RWPE2 (cell line): Measurements from ENCODE around the gene PHC3.

ENCODE experiments used
- ATAC-seq: fragments of 200-7000 bp; cut with Tn5 transposase; 3 replicates; pipeline ENCODE4 v1.9.1; 2021; ENCODE audit warnings: low read depth
- DNase-seq: peaks from one replicate; pipeline ENCODE4 v3.0.0-alpha.2; 2020; ENCODE audit warnings: low spot score
- H3K27ac ChIP-seq: fragments of 450-650 bp; 2 replicates; pipeline ENCODE4 v1.5.1; 2017; ENCODE audit warnings: mild to moderate bottlenecking; ENCODE audit not compliant: poor library complexity, severe bottlenecking
- H3K27me3 ChIP-seq: fragments of 250-450 bp; sonication (Bioruptor Pico); 2 replicates; pipeline ENCODE4 v1.5.1; 2021; ENCODE audit warnings: mild to moderate bottlenecking, moderate library complexity; ENCODE audit not compliant: insufficient read depth, poor library complexity, severe bottlenecking
- H3K36me3 ChIP-seq: fragments of 250-450 bp; sonication (Bioruptor Pico); 2 replicates; pipeline ENCODE4 v1.5.1; 2020; ENCODE audit warnings: low read depth, mild to moderate bottlenecking, moderate library complexity
- H3K4me1 ChIP-seq: fragments of 250-450 bp; sonication (Bioruptor Pico); 2 replicates; pipeline ENCODE4 v1.5.1; 2021; ENCODE audit warnings: mild to moderate bottlenecking, moderate library complexity; ENCODE audit not compliant: insufficient read depth, poor library complexity, severe bottlenecking
- H3K4me3 ChIP-seq: fragments of 250-450 bp; sonication (Bioruptor Pico); 2 replicates; pipeline ENCODE4 v1.5.1; 2021; ENCODE audit warnings: mild to moderate bottlenecking, moderate library complexity; ENCODE audit not compliant: severe bottlenecking
- H3K9me3 ChIP-seq: fragments of 250-450 bp; sonication (Bioruptor Pico); 2 replicates; pipeline ENCODE4 v1.5.1; 2021; ENCODE audit warnings: mild to moderate bottlenecking, moderate library complexity; ENCODE audit not compliant: severe bottlenecking
- TF ChIP-seq, protein P1 (sequence below): fragments of 450-650 bp; IDR thresholded peaks from one replicate; pipeline ENCODE4 v1.5.1; 2017; ENCODE audit warnings: mild to moderate bottlenecking, moderate library complexity; ENCODE audit not compliant: poor library complexity, severe bottlenecking

Gene PHC3

DNA sequence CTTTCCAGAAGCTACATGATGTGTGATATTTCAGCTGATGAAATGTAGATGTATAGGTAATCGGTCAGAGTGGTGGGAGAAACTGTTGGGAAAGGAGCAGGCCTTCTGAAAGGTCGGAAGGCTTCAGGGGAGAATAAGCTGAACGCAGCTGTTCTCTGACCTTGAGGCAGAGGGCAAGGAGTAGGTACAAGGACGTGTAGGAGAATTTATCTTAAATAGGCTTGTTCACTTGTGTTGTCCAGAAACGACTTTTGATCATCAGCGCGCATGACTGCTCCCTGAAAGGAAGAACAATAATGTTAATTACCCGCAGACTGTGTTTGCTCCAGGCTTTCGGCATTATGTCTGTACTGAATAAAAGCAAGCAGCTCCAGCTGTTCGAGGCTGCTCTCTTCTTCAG is 104.2 kb downstream of the PHC3 start:
- Histone ChIP-seq H3K27me3 (no peaks in the 10 kb centered on the region), H3K27ac (no peak overlapping the region), H3K36me3 (no peaks in the 10 kb centered on the region; the same call in 1 of the 2 replicates), H3K9me3 (no peaks in the 10 kb centered on the region), H3K4me1 (no peaks in the 10 kb centered on the region), H3K4me3 (no peak overlapping the region)
- TF ChIP-seq, protein P1, sequence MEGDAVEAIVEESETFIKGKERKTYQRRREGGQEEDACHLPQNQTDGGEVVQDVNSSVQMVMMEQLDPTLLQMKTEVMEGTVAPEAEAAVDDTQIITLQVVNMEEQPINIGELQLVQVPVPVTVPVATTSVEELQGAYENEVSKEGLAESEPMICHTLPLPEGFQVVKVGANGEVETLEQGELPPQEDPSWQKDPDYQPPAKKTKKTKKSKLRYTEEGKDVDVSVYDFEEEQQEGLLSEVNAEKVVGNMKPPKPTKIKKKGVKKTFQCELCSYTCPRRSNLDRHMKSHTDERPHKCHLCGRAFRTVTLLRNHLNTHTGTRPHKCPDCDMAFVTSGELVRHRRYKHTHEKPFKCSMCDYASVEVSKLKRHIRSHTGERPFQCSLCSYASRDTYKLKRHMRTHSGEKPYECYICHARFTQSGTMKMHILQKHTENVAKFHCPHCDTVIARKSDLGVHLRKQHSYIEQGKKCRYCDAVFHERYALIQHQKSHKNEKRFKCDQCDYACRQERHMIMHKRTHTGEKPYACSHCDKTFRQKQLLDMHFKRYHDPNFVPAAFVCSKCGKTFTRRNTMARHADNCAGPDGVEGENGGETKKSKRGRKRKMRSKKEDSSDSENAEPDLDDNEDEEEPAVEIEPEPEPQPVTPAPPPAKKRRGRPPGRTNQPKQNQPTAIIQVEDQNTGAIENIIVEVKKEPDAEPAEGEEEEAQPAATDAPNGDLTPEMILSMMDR: no peak
- ATAC-seq (no peak), DNase-seq (no peak)

DNA sequence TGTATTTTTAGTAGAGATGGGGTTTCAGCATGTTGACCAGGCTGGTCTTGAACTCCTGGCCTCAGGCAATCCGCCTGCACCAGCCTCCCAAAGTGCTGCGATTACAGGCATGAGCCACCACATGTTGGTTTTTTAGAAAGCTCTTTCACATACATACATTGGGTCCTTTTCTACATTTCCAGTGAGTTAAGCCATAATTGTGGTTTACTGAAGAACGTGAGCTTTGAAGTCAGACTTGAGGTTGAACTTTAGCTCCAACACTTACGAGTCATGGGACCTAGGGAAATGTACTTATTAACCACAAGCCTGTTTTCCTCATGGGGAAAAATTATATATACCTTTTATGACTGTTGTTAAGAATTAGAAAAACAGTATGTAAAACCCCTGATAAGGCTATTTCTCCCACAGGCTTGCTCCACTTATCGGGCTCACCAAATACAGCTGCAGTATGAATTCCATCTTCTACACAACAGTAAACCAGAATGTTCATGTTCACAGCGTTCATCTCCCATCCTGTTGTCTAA is 104.8 kb downstream of the PHC3 start:
- no peak for ATAC-seq
- H3K36me3 ChIP-seq: no peaks in the 10 kb centered on the region; the same call in 1 of the 2 replicates
- no peak for DNase-seq
- TF ChIP-seq, protein P1: no peak
- H3K27me3 ChIP-seq: no peaks in the 10 kb centered on the region
- no peaks in the 10 kb centered on the region for H3K9me3 ChIP-seq
- no peak overlapping the region for H3K27ac ChIP-seq
- H3K4me1 ChIP-seq: no peaks in the 10 kb centered on the region
- no peak overlapping the region for H3K4me3 ChIP-seq

DNA sequence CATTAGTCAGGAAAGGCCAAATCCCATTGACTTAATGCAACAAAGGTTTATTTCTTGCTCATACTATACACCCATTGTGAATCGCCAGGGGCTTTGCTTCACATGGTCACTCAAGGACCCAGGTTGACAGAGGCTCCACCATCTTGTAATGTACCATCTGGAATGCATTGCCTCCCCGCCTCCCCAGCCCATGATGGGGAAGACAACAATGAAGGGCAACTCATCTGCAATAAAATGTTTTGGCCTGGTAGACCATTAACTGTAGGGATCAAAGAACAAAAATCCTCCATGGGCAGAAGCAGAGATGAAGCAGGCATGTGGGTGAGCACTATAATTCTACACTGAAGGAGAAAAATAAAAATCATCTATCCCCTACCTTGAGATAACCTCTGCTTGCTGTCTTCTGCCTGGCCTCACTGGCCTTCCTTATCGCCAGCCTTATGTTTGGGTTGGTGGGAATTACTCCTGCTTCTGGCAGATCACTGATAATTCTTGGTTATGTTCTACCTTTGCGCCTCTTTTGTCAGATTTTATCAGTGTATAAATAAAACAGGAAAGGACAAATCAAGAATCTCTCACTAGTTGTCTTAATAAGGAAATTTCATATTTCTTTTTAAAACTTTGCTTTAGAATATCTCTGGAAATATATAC is 106.0 kb downstream of the PHC3 start:
- Histone ChIP-seq H3K36me3 (no peaks in the 10 kb centered on the region), H3K27ac (no peak overlapping the region), H3K27me3 (no peaks in the 10 kb centered on the region), H3K4me1 (no peaks in the 10 kb centered on the region), H3K9me3 (no peaks in the 10 kb centered on the region), H3K4me3 (no peak overlapping the region)
- TF ChIP-seq, protein P1: no peak
- DNase-seq (no peak), ATAC-seq (no peak)

DNA sequence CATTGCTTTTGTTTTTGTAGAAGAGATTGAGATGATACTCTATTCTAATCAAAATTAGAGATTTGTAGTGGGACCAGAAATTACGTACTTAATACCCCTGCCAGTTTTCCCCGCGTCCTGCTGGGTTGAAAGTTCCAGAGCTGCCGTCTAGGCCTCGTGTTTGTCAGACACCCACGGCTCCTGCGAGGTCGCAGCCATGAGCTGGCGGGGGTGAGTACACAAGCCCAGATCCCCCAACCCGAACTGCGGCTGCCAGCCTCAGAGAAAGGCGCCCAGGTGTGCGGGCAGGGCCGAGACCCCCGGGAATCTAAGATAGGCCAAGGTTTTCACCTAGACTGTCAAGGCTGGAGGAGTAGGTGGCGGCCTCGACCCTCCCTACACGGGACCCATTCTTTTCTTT is 117.4 kb downstream of the PHC3 start:
- DNase-seq: no peak
- TF ChIP-seq, protein P1: no peak
- Histone ChIP-seq H3K36me3 (no peaks in the 10 kb centered on the region), H3K9me3 (no peaks in the 10 kb centered on the region), H3K27ac (no peak overlapping the region), H3K27me3 (no peaks in the 10 kb centered on the region), H3K4me1 (no peaks in the 10 kb centered on the region), H3K4me3 (no peak overlapping the region)
- ATAC-seq: no peak

DNA sequence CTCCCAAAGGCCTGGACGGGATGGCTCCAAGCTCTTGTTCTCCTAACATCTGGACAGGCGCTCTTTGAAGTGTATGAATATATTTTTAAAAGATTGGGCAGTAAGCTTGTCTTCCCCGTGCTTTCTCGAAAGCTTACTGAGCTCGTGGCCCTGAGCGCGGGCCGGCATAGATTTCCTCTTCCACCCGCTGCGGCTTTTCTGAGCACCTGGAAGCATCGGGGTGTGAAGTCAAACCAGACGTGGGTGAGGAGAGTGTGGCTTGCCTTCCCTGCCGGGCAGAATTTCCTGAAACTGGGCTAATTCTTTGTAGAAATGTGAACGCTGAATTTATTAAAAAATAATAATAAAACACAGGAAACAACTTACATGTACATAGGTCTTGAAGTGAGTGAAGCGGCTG is 117.8 kb downstream of the PHC3 start:
- TF ChIP-seq, protein P1: no peak
- DNase-seq (no peak), ATAC-seq (no peak)
- Histone ChIP-seq H3K4me1 (no peaks in the 10 kb centered on the region), H3K27ac (no peak overlapping the region), H3K27me3 (no peaks in the 10 kb centered on the region), H3K4me3 (no peak overlapping the region), H3K36me3 (no peaks in the 10 kb centered on the region), H3K9me3 (no peaks in the 10 kb centered on the region)
